WTC11 (cell line): ENCODE data around the gene SLC36A2. TPM values are rescaled to one million over a fixed set of nuclear protein-coding genes. Genes with fewer than 3 reads are reported as not detected.

Experiments used
- ATAC-seq: fragments of 200-7000 bp; cut with Tn5 transposase; 2 replicates; pipeline ENCODE4 v1.10.0; 2021; ENCODE audit warnings: mild to moderate bottlenecking, moderate library complexity
- CTCF ChIA-PET: fragments of 300-600 bp; sonication (Branson Sonifier 250); formaldehyde crosslinking; loops from one replicate; lab custom pipeline; 2021; ENCODE audit warnings: antibody characterized with exemption; lab: Charles Lee
- POLR2A ChIA-PET: fragments of 350-600 bp; sonication (Branson Sonifier 250); formaldehyde crosslinking; loops from one replicate; lab custom pipeline; 2021; ENCODE audit warnings: antibody characterized with exemption; lab: Charles Lee
- DNase-seq: peaks from one replicate; pipeline ENCODE4 v3.0.0; 2021; ENCODE audit warnings: low spot score
- H3K27ac Mint-ChIP-seq: 2 replicates; pipeline ENCODE4 v1.8.0; 2021; ENCODE audit warnings: mixed read lengths
- H3K27me3 Mint-ChIP-seq: 2 replicates; pipeline ENCODE4 v1.8.0; 2021; ENCODE audit warnings: low read depth, mild to moderate bottlenecking, moderate library complexity, mixed read lengths
- H3K36me3 Mint-ChIP-seq: 2 replicates; pipeline ENCODE4 v1.8.0; 2021; ENCODE audit warnings: mixed read lengths
- H3K4me1 Mint-ChIP-seq: 2 replicates; pipeline ENCODE4 v1.8.0; 2022; ENCODE audit warnings: mixed read lengths
- H3K4me3 Mint-ChIP-seq: 2 replicates; pipeline ENCODE4 v1.8.0; 2021; ENCODE audit warnings: mild to moderate bottlenecking, moderate library complexity, mixed read lengths
- H3K9me3 Mint-ChIP-seq: 2 replicates; pipeline ENCODE4 v1.8.0; 2021; ENCODE audit warnings: mixed read lengths
- E2F4 ChIP-seq: sonication (generic); formaldehyde crosslinking; IDR thresholded peaks from 2 replicates; pipeline ENCODE4 v1.8.1; 2022; ENCODE audit warnings: low read depth, mild to moderate bottlenecking, moderate library complexity, missing genetic modification reagents, borderline replicate concordance
- GABPB1 ChIP-seq: sonication (generic); formaldehyde crosslinking; IDR thresholded peaks from 2 replicates; pipeline ENCODE4 v1.8.1; 2023; ENCODE audit warnings: mild to moderate bottlenecking, missing genetic modification reagents
- GRHL2 ChIP-seq: fragments of 250-450 bp; sonication (Bioruptor Pico); IDR thresholded peaks from 2 replicates; pipeline ENCODE4 v1.8.0; 2022; ENCODE audit warnings: mild to moderate bottlenecking, moderate library complexity; ENCODE audit not compliant: insufficient replicate concordance, severe bottlenecking
- JUN ChIP-seq: sonication (generic); formaldehyde crosslinking; IDR thresholded peaks from 2 replicates; pipeline ENCODE4 v1.8.0; 2023; ENCODE audit warnings: mild to moderate bottlenecking, missing genetic modification reagents
- MYBL2 ChIP-seq: sonication (generic); formaldehyde crosslinking; IDR thresholded peaks from 2 replicates; pipeline ENCODE4 v1.8.1; 2023; ENCODE audit warnings: mild to moderate bottlenecking, moderate library complexity, missing genetic modification reagents
- NR2C2 ChIP-seq: sonication (generic); formaldehyde crosslinking; IDR thresholded peaks from 2 replicates; pipeline ENCODE4 v1.8.0; 2022; ENCODE audit warnings: mild to moderate bottlenecking, missing genetic modification reagents
- OVOL2 ChIP-seq: fragments of 250-450 bp; sonication (Bioruptor Pico); IDR thresholded peaks from 2 replicates; pipeline ENCODE4 v1.9.0; 2021; ENCODE audit warnings: mild to moderate bottlenecking, borderline replicate concordance
- PRDM15 ChIP-seq: sonication (generic); formaldehyde crosslinking; IDR thresholded peaks from 2 replicates; pipeline ENCODE4 v1.8.0; 2022; ENCODE audit warnings: missing genetic modification reagents
- SMAD3 ChIP-seq: sonication (generic); formaldehyde crosslinking; IDR thresholded peaks from 2 replicates; pipeline ENCODE4 v1.8.0; 2022; ENCODE audit warnings: missing genetic modification reagents, mild to moderate bottlenecking, borderline replicate concordance
- TP53 ChIP-seq: sonication (generic); formaldehyde crosslinking; IDR thresholded peaks from 2 replicates; pipeline ENCODE4 v1.8.1; 2023; ENCODE audit warnings: mild to moderate bottlenecking, missing genetic modification reagents
- ZNF671 ChIP-seq: fragments of 250-450 bp; sonication (Bioruptor Pico); IDR thresholded peaks from 2 replicates; pipeline ENCODE4 v1.8.0; 2021; ENCODE audit warnings: mild to moderate bottlenecking
- total RNA-seq: library from RNA; stranded (reverse); gene quantifications from 3 replicates; pipeline ENCODE4 v1.2.3, GENCODE V29; 2021
- TF ChIP-seq, protein P1 (sequence below): sonication (generic); formaldehyde crosslinking; conservative IDR thresholded peaks from 2 replicates; pipeline ENCODE4 v1.8.1; 2023; ENCODE audit warnings: mild to moderate bottlenecking, low read depth, missing genetic modification reagents, moderate library complexity
- TF ChIP-seq, protein P2 (sequence below): fragments of 250-450 bp; sonication (Bioruptor Pico); conservative IDR thresholded peaks from 2 replicates; pipeline ENCODE4 v1.9.0; 2021; ENCODE audit warnings: mild to moderate bottlenecking
- TF ChIP-seq, protein P3 (sequence below): fragments of 250-450 bp; sonication (Bioruptor Pico); IDR thresholded peaks from 2 replicates; pipeline ENCODE4 v1.8.0; 2021; ENCODE audit warnings: mild to moderate bottlenecking
- TF ChIP-seq, protein P4 (sequence below): sonication (generic); formaldehyde crosslinking; IDR thresholded peaks from 2 replicates; pipeline ENCODE4 v1.8.1; 2023; ENCODE audit warnings: mild to moderate bottlenecking, missing genetic modification reagents, borderline replicate concordance

The SLC36A2 gene
- total RNA-seq, 1 experiment from 2014 or later, result not detected

- TF ChIP-seq JUN (CRISPR knock-in tag) (no peak), SMAD3 (CRISPR knock-in tag) (no peak), PRDM15 (no peak), GRHL2 (no peak), E2F4 (CRISPR knock-in tag) (no peak), OVOL2 (CRISPR knock-in tag) (no peak), NR2C2 (CRISPR knock-in tag) (no peak), GABPB1 (no peak)
Measured at GRCh38 chr5:151326266-151326665, 21.1 kb downstream of the SLC36A2 start (continued).

GRCh38 chr5:151320481-151320880 is 26.9 kb downstream of the SLC36A2 start:
- peaks cover 6% of the 10 kb centered on the region; the same call in 1 of the 2 replicates for H3K9me3 Mint-ChIP-seq
- DNase-seq (no peak), ATAC-seq (no peak)
- H3K4me3 Mint-ChIP-seq, result no peak overlapping the region
- ChIA-PET POLR2A (no interaction called here), CTCF (interaction anchor here (1.6 to 2.0 kb wide), 2 partner anchors 143 to 203 kb away, joined by 8 to 9 read pairs; no protein-coding TSS in a partner anchor)
- no peaks in the 10 kb centered on the region for H3K27me3 Mint-ChIP-seq
- H3K27ac Mint-ChIP-seq, result no peak overlapping the region
- H3K36me3 Mint-ChIP-seq, result no peaks in the 10 kb centered on the region
- peaks cover 15% of the 10 kb centered on the region for H3K4me1 Mint-ChIP-seq
- TF ChIP-seq TP53 (CRISPR knock-in tag) (no peak), ZNF671 (CRISPR knock-in tag) (no peak), GRHL2 (no peak), MYBL2 (no peak), E2F4 (CRISPR knock-in tag) (no peak)
- TF ChIP-seq, protein P1, sequence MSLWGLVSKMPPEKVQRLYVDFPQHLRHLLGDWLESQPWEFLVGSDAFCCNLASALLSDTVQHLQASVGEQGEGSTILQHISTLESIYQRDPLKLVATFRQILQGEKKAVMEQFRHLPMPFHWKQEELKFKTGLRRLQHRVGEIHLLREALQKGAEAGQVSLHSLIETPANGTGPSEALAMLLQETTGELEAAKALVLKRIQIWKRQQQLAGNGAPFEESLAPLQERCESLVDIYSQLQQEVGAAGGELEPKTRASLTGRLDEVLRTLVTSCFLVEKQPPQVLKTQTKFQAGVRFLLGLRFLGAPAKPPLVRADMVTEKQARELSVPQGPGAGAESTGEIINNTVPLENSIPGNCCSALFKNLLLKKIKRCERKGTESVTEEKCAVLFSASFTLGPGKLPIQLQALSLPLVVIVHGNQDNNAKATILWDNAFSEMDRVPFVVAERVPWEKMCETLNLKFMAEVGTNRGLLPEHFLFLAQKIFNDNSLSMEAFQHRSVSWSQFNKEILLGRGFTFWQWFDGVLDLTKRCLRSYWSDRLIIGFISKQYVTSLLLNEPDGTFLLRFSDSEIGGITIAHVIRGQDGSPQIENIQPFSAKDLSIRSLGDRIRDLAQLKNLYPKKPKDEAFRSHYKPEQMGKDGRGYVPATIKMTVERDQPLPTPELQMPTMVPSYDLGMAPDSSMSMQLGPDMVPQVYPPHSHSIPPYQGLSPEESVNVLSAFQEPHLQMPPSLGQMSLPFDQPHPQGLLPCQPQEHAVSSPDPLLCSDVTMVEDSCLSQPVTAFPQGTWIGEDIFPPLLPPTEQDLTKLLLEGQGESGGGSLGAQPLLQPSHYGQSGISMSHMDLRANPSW (CRISPR knock-in tag), result no peak
- TF ChIP-seq, protein P2, sequence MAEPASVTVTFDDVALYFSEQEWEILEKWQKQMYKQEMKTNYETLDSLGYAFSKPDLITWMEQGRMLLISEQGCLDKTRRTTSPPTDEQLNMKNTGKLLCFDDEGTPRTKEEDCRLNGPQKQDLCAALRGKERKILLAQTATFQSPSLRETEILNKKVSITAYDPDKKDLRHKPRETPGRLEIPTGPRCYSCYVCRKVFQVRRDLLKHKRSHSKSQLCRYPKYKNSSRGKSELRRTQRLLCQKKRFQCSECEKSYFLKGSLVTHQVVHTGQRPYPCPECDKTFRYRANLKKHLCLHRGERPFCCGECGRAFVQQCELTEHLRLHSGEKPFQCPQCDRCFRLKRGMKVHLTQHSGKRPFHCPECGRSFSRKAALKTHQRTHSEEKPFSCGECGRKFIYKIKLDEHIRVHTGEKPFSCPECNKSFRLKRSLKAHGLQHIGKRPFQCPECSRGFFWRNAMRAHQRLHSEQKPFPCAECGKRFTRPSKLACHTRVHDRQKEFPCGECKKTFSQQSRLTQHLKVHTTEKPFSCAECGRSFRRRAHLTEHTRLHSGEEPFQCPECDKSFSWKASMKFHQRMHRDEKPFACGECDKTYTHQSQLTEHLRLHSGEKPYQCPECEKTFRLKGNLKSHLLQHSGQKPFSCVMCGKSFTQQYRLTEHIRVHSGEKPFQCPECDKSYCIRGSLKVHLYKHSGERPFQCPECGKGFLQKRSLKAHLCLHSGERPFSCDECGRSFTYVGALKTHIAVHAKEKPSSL, result no peak
- TF ChIP-seq, protein P3, sequence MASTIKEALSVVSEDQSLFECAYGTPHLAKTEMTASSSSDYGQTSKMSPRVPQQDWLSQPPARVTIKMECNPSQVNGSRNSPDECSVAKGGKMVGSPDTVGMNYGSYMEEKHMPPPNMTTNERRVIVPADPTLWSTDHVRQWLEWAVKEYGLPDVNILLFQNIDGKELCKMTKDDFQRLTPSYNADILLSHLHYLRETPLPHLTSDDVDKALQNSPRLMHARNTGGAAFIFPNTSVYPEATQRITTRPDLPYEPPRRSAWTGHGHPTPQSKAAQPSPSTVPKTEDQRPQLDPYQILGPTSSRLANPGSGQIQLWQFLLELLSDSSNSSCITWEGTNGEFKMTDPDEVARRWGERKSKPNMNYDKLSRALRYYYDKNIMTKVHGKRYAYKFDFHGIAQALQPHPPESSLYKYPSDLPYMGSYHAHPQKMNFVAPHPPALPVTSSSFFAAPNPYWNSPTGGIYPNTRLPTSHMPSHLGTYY, result no peak
- TF ChIP-seq, protein P4, sequence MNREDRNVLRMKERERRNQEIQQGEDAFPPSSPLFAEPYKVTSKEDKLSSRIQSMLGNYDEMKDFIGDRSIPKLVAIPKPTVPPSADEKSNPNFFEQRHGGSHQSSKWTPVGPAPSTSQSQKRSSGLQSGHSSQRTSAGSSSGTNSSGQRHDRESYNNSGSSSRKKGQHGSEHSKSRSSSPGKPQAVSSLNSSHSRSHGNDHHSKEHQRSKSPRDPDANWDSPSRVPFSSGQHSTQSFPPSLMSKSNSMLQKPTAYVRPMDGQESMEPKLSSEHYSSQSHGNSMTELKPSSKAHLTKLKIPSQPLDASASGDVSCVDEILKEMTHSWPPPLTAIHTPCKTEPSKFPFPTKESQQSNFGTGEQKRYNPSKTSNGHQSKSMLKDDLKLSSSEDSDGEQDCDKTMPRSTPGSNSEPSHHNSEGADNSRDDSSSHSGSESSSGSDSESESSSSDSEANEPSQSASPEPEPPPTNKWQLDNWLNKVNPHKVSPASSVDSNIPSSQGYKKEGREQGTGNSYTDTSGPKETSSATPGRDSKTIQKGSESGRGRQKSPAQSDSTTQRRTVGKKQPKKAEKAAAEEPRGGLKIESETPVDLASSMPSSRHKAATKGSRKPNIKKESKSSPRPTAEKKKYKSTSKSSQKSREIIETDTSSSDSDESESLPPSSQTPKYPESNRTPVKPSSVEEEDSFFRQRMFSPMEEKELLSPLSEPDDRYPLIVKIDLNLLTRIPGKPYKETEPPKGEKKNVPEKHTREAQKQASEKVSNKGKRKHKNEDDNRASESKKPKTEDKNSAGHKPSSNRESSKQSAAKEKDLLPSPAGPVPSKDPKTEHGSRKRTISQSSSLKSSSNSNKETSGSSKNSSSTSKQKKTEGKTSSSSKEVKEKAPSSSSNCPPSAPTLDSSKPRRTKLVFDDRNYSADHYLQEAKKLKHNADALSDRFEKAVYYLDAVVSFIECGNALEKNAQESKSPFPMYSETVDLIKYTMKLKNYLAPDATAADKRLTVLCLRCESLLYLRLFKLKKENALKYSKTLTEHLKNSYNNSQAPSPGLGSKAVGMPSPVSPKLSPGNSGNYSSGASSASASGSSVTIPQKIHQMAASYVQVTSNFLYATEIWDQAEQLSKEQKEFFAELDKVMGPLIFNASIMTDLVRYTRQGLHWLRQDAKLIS, result no peak
